Naive thymus-derived CD4-positive, alpha-beta T cell (primary cell): ENCODE measurements around the gene CLDN9. TPM values are rescaled to one million over a fixed set of nuclear protein-coding genes. Genes with fewer than 3 reads are reported as not detected.

Experiments used
- ATAC-seq: fragments of 150-1000 bp; cut with Tn5 transposase; 2 replicates; pipeline ENCODE4 v1.10.0; 2021; ENCODE audit warnings: mild to moderate bottlenecking, moderate library complexity
- CTCF ChIA-PET: fragments of 350-600 bp; sonication (Branson Sonifier 250); formaldehyde crosslinking; loops from one replicate; lab custom pipeline; 2021; ENCODE audit warnings: antibody characterized with exemption; lab: Charles Lee
- POLR2A ChIA-PET: fragments of 350-600 bp; sonication (Branson Sonifier 250); formaldehyde crosslinking; loops from one replicate; lab custom pipeline; 2021; ENCODE audit warnings: antibody characterized with exemption, inconsistent platforms; lab: Charles Lee
- DNase-seq, 9 donors: peaks; one replicate each; pipeline versions ENCODE4 v3.0.0 to v3.0.0-alpha.2; 2020 to 2022; ENCODE audit warnings: mixed read lengths in 1 of 9
- H3K27ac ChIP-seq: one replicate; pipeline ENCODE4 v1.7.0; 2013; ENCODE audit warnings: mild to moderate bottlenecking, low read depth, low read length, moderate library complexity
- H3K27me3 ChIP-seq, 2 donors: one replicate each; pipeline ENCODE4 v1.7.0; 2013; ENCODE audit warnings: low read length in 2 of 2, mild to moderate bottlenecking in 2 of 2, moderate library complexity in 2 of 2; ENCODE audit not compliant: control insufficient read depth in 2 of 2, insufficient read depth in 2 of 2
- H3K36me3 ChIP-seq, 3 experiments: 1 replicate in 2 of 3; 2 replicates in 1 of 3; pipeline ENCODE4 v1.7.0; 2013; ENCODE audit warnings: low read length in 3 of 3, mild to moderate bottlenecking in 3 of 3, moderate library complexity in 1 of 3; ENCODE audit not compliant: insufficient read depth in 3 of 3, control insufficient read depth in 2 of 3
- H3K4me1 ChIP-seq, 2 donors: one replicate each; pipeline ENCODE4 v1.7.0; 2013; ENCODE audit warnings: low read length in 2 of 2, mild to moderate bottlenecking in 2 of 2, moderate library complexity in 1 of 2; ENCODE audit not compliant: control insufficient read depth in 2 of 2, insufficient read depth in 2 of 2
- H3K4me3 ChIP-seq: 2 replicates; pipeline ENCODE4 v1.7.0; 2013; ENCODE audit warnings: mild to moderate bottlenecking, low read length
- H3K9me3 ChIP-seq, 3 experiments: 1 replicate in 2 of 3; 2 replicates in 1 of 3; pipeline ENCODE4 v1.7.0; 2013; ENCODE audit warnings: low read length in 3 of 3; ENCODE audit not compliant: control insufficient read depth in 2 of 3
- H3K27ac Mint-ChIP-seq, 9 donors: one replicate each; pipeline ENCODE4 v1.8.0; 2020 to 2022; ENCODE audit warnings: mixed read lengths in 9 of 9, mild to moderate bottlenecking in 8 of 9, moderate library complexity in 5 of 9, inconsistent platforms in 2 of 9
- H3K27me3 Mint-ChIP-seq, 5 donors: one replicate each; pipeline ENCODE4 v1.8.0; 2021 to 2022; ENCODE audit warnings: mixed read lengths in 5 of 5, mild to moderate bottlenecking in 1 of 5
- H3K36me3 Mint-ChIP-seq, 5 donors: one replicate each; pipeline ENCODE4 v1.8.0; 2020 to 2022; ENCODE audit warnings: mixed read lengths in 5 of 5, mild to moderate bottlenecking in 3 of 5, inconsistent platforms in 1 of 5
- H3K4me1 Mint-ChIP-seq, 7 donors: one replicate each; pipeline ENCODE4 v1.8.0; 2020 to 2022; ENCODE audit warnings: mixed read lengths in 7 of 7, mild to moderate bottlenecking in 3 of 7, inconsistent platforms in 1 of 7
- H3K4me3 Mint-ChIP-seq, 10 donors: one replicate each; pipeline ENCODE4 v1.8.0; 2020 to 2022; ENCODE audit warnings: mild to moderate bottlenecking in 10 of 10, mixed read lengths in 10 of 10, moderate library complexity in 6 of 10, inconsistent platforms in 2 of 10
- H3K9me3 Mint-ChIP-seq, 11 donors: one replicate each; pipeline ENCODE4 v1.8.0; 2020 to 2022; ENCODE audit warnings: mixed read lengths in 11 of 11, mild to moderate bottlenecking in 4 of 11, inconsistent platforms in 1 of 11, moderate library complexity in 1 of 11
- intact Hi-C, 2 donors: fragments of 100-400 bp; cut with micrococcal nuclease; formaldehyde crosslinking; loops; one replicate each; pipeline ENCODE4 v1.15.1; 2023
- polyA plus RNA-seq, 2 donors: library from polyadenylated mRNA; unstranded; fragments of 300-500 nt; fragmentation: Illumina TruSeq; gene quantifications; one replicate each; pipeline ENCODE4 v1.2.3, GENCODE V29; 2021
- total RNA-seq, 6 experiments: library from RNA in 5 of 6; stranded (reverse) in 5 of 6; gene quantifications; 1 replicate in 5 of 6; 2 replicates in 1 of 6; pipeline ENCODE4 v1.2.3 and lab custom pipeline; 2021 to 2026

The CLDN9 gene
- total and polyA plus RNA-seq, 7 experiments from 2014 or later: 0.15 to 0.37 TPM; not detected in 5

GRCh38 chr16:3017794-3018506 is 5.2 kb downstream of the CLDN9 start, which contains the start of gene CLDN6:
Gene CLDN6, minus strand, starts transcription at chr16:3018183. Its CDS starts 2,162 bp downstream, at chr16:3016021.
- no peaks in the 10 kb centered on the region for H3K9me3 ChIP-seq
- POLR2A ChIA-PET: no interaction called here
- ATAC-seq (no peak), DNase-seq (no peak)
- no peaks in the 10 kb centered on the region for H3K27me3 ChIP-seq
- peak within 1 kb of the TSS in 9 of 10 donors; percentile 16 to 92 (median 32) for H3K4me3 Mint-ChIP-seq
- H3K36me3 ChIP-seq: no peaks in the 10 kb centered on the region
- H3K9me3 Mint-ChIP-seq: no peaks in the 10 kb centered on the region
- intact Hi-C loops: no loop called here
- no peak within 1 kb of the TSS for H3K27ac ChIP-seq
- peaks cover 0 to 29% (median 0%) of the 10 kb centered on the region in 5 donors for H3K27me3 Mint-ChIP-seq
- peaks cover 25 to 35% of the 10 kb centered on the region in 2 donors for H3K4me1 ChIP-seq
- H3K36me3 Mint-ChIP-seq: no peaks in the 10 kb centered on the region
- H3K27ac Mint-ChIP-seq: peak within 1 kb of the TSS in 3 of 9 donors; percentile 13 to 55 (median 52)
- H3K4me1 Mint-ChIP-seq: peaks cover 5 to 43% (median 35%) of the 10 kb centered on the region in 7 donors
- H3K4me3 ChIP-seq: no peak within 1 kb of the TSS
- CTCF ChIA-PET: interaction anchor here (0.6 to 3.0 kb wide), 2 partner anchors 11 to 242 kb away, joined by 7 to 17 read pairs; no protein-coding TSS in a partner anchor

DNA sequence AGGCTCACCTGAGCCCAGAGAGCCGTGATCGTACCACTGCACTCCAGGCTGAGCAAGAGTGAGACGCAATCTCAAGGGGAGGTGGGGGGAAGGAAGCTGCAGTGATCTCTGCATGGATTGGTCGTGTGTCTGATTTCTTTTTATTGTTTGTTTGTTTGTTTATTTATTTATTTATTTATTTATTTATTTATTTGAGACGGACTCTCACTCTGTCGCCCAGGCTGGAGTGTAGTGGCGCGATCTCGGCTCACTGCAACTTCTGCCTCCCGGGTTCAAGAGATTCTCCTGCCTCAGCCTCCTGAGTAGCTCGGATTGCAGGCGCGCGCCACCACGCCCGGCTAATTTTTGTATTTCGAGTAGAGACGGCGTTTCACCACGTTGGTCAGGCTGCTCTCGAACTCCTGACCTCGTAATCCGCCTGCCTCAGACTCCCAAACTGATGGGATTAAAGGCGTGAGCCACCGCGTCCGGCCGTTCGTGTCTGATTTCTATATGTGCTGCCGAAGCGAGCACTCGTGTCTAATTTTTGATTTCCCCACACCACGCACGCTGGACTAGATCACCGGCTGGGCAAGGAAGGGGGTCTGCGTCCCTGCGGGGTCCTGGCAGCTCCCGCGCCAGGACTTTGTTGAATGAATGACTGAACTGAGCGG is 7.0 kb downstream of the CLDN9 start:
- H3K36me3 ChIP-seq: no peaks in the 10 kb centered on the region
- peaks cover 0 to 22% (median 0%) of the 10 kb centered on the region in 5 donors for H3K27me3 Mint-ChIP-seq
- DNase-seq: no peak
- H3K27ac ChIP-seq: no peak overlapping the region
- H3K4me1 ChIP-seq: peaks cover 36 to 43% of the 10 kb centered on the region in 2 donors
- peaks cover 12 to 55% (median 46%) of the 10 kb centered on the region in 7 donors for H3K4me1 Mint-ChIP-seq
- H3K27ac Mint-ChIP-seq: peak overlapping the region in 7 of 9 donors; percentile 57 to 92 (median 72)
- ChIA-PET CTCF (interaction anchor here (1.0 to 3.0 kb wide), 5 partner anchors 9 to 72 kb away, joined by 3 to 17 read pairs (median 7); no protein-coding TSS in a partner anchor), POLR2A (interaction anchor here (0.8 to 2.6 kb wide), 8 partner anchors 9 to 115 kb away, joined by 3 to 12 read pairs (median 8); partner anchors contain the start of genes PKMYT1 and ZNF213)
- no peaks in the 10 kb centered on the region for H3K27me3 ChIP-seq
- H3K9me3 Mint-ChIP-seq: no peaks in the 10 kb centered on the region
- H3K36me3 Mint-ChIP-seq: peaks cover 0 to 3% (median 0%) of the 10 kb centered on the region in 5 donors
- no peaks in the 10 kb centered on the region for H3K9me3 ChIP-seq
- peak overlapping the region; percentile 86 to 93 (median 90) for H3K4me3 Mint-ChIP-seq
- intact Hi-C loops: loop anchor here (1.0 to 10.0 kb wide), 9 partner anchors 9 to 1233 kb away; partner anchors contain the start of genes CEMP1 (in 1 of the 2), CLUAP1 (in 1 of the 2), FLYWCH1 (in 1 of the 2) and PDPK1 (in 1 of the 2)
- peak overlapping the region; percentile 58 for H3K4me3 ChIP-seq
- no peak for ATAC-seq

- Mint-ChIP-seq H3K27me3 (peaks cover 0 to 17% (median 0%) of the 10 kb centered on the region in 5 donors), H3K4me1 (peaks cover 12 to 55% (median 46%) of the 10 kb centered on the region in 7 donors), H3K4me3 (peak within 1 kb of the TSS; percentile 86 to 93 (median 91)), H3K9me3 (no peaks in the 10 kb centered on the region), H3K27ac (peak within 1 kb of the TSS; percentile 72 to 98 (median 88)), H3K36me3 (peaks cover 0 to 3% (median 0%) of the 10 kb centered on the region in 5 donors)
- Histone ChIP-seq H3K9me3 (no peaks in the 10 kb centered on the region), H3K27ac (peak within 1 kb of the TSS; percentile 63), H3K4me3 (peak within 1 kb of the TSS; percentile 58), H3K27me3 (no peaks in the 10 kb centered on the region), H3K36me3 (no peaks in the 10 kb centered on the region), H3K4me1 (peaks cover 36 to 43% of the 10 kb centered on the region in 2 donors)
- CTCF ChIA-PET: interaction anchor here (1.0 to 3.0 kb wide), 5 partner anchors 8 to 71 kb away, joined by 3 to 17 read pairs (median 5); no protein-coding TSS in a partner anchor
- intact Hi-C loops: loop anchor here (1.0 to 10.0 kb wide), 9 partner anchors 8 to 1232 kb away; partner anchors contain the start of genes CEMP1 (in 1 of the 2), CLUAP1 (in 1 of the 2), FLYWCH1 (in 1 of the 2) and PDPK1 (in 1 of the 2)
- DNase-seq: peak in 5 of 9 donors; percentile 26 to 80 (median 45)
- POLR2A ChIA-PET: interaction anchor here (1.0 to 2.6 kb wide), 8 partner anchors 9 to 114 kb away, joined by 3 to 12 read pairs (median 8); partner anchors contain the start of genes PKMYT1 and ZNF213
- ATAC-seq: peak; percentile 33
Measured at GRCh38 chr16:3020247-3020603, 7.5 kb downstream of the CLDN9 start, which contains the start of gene TNFRSF12A. Gene TNFRSF12A, plus strand, starts transcription at chr16:3020368. Its CDS starts 30 bp downstream, at chr16:3020398.

DNA sequence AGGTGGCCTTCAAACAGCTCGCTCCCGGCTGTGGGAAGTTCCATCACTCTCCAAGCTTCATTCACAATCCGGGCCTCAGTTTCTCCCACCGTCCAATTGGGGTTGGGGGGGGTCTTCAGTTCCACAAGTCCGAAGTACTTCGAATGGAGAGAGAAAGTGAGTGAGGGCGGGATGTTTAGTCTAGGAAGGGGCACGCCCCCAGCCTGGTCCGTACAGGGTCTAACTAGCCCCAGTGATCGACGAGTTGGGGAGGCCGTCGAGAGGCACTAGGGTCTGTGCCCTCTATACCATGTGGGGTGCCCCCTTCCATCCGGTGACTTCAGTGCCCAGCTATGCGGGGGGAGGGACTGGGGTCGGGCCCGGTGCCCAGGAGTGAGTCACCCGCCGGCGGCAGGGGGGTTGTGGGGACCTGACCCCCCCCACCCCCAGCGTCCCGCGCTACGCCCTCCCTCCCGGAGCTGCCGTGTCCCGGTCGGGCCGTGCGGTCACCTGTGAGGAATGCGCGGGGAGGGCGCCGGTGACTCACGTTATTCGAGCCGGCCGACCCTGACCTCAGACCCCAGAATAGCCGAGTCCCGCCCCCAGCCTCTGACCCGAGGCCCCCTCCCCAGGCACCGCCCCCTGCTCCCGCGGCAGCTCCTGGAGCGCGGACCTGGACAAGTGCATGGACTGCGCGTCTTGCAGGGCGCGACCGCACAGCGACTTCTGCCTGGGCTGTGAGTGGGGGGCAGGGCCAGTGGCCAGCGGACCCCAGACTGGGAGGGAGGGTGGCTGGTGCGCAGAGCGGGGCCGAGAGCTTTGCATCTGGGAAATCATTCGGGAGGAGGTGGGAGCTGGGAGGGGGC is 8.1 kb downstream of the CLDN9 start:
- H3K4me1 Mint-ChIP-seq: peaks cover 12 to 59% (median 46%) of the 10 kb centered on the region in 7 donors
- H3K4me3 Mint-ChIP-seq: peak overlapping the region; percentile 84 to 93 (median 90)
- peak overlapping the region; percentile 72 to 98 (median 88) for H3K27ac Mint-ChIP-seq
- no peak for ATAC-seq
- peak in 2 of 9 donors; percentile 59 to 74 for DNase-seq
- Histone ChIP-seq H3K4me1 (peaks cover 36 to 43% of the 10 kb centered on the region in 2 donors), H3K27ac (peak overlapping the region; percentile 63), H3K9me3 (no peaks in the 10 kb centered on the region), H3K4me3 (peak overlapping the region; percentile 58), H3K36me3 (peaks cover 0 to 4% (median 0%) of the 10 kb centered on the region in 3 experiments), H3K27me3 (no peaks in the 10 kb centered on the region)
- peaks cover 0 to 17% (median 0%) of the 10 kb centered on the region in 5 donors for H3K27me3 Mint-ChIP-seq
- no peaks in the 10 kb centered on the region for H3K9me3 Mint-ChIP-seq
- peaks cover 0 to 3% (median 0%) of the 10 kb centered on the region in 5 donors for H3K36me3 Mint-ChIP-seq
- intact Hi-C loops: loop anchor here (1.0 to 10.0 kb wide), 10 partner anchors 7 to 1231 kb away; partner anchors contain the start of genes CEMP1 (in 1 of the 2), CLUAP1 (in 1 of the 2), FLYWCH1 (in 1 of the 2) and PDPK1 (in 1 of the 2)
- ChIA-PET CTCF (interaction anchor here (1.0 to 3.0 kb wide), 5 partner anchors 8 to 70 kb away, joined by 3 to 17 read pairs (median 5); no protein-coding TSS in a partner anchor), POLR2A (interaction anchor here (1.0 to 2.6 kb wide), 9 partner anchors 8 to 246 kb away, joined by 3 to 12 read pairs (median 8); partner anchors contain the start of genes PKMYT1 and ZNF213)

DNA sequence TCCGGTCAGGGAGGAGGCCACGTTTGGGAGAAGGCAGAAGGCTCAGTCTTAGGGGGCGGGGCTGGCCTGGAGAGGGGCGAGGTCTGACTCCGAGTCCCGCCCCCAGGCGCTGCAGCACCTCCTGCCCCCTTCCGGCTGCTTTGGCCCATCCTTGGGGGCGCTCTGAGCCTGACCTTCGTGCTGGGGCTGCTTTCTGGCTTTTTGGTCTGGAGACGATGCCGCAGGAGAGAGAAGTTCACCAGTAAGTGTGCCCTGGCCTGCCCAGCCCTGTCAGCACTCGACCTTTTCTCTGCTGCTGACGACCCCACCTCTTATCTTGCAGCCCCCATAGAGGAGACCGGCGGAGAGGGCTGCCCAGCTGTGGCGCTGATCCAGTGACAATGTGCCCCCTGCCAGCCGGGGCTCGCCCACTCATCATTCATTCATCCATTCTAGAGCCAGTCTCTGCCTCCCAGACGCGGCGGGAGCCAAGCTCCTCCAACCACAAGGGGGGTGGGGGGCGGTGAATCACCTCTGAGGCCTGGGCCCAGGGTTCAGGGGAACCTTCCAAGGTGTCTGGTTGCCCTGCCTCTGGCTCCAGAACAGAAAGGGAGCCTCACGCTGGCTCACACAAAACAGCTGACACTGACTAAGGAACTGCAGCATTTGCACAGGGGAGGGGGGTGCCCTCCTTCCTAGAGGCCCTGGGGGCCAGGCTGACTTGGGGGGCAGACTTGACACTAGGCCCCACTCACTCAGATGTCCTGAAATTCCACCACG is 8.9 kb downstream of the CLDN9 start:
- H3K27ac ChIP-seq: peak overlapping the region; percentile 63
- H3K4me1 Mint-ChIP-seq: peaks cover 12 to 63% (median 44%) of the 10 kb centered on the region in 7 donors

More for the DNA sequence above, 8.9 kb downstream of the CLDN9 start:
- Mint-ChIP-seq H3K27ac (peak overlapping the region; percentile 78 to 98 (median 88)), H3K27me3 (peaks cover 0 to 15% (median 0%) of the 10 kb centered on the region in 5 donors), H3K36me3 (peaks cover 0 to 8% (median 3%) of the 10 kb centered on the region in 5 donors), H3K9me3 (no peaks in the 10 kb centered on the region), H3K4me3 (peak overlapping the region; percentile 84 to 93 (median 90))
- H3K4me3 ChIP-seq: peak overlapping the region; percentile 58
- ATAC-seq: peak; percentile 29
- ChIA-PET CTCF (interaction anchor here (0.7 to 3.3 kb wide), 4 partner anchors 14 to 251 kb away, joined by 3 to 11 read pairs (median 4); partner anchors contain the start of gene ZNF213), POLR2A (interaction anchor here (1.1 to 2.9 kb wide), 8 partner anchors 7 to 245 kb away, joined by 4 to 12 read pairs (median 9); partner anchors contain the start of gene ZNF213)
- H3K9me3 ChIP-seq: no peaks in the 10 kb centered on the region
- peaks cover 36 to 43% of the 10 kb centered on the region in 2 donors for H3K4me1 ChIP-seq
- no peaks in the 10 kb centered on the region for H3K27me3 ChIP-seq
- peak; percentile 42 to 79 (median 63) for DNase-seq
- intact Hi-C loops: loop anchor here (1.0 to 10.0 kb wide), 10 partner anchors 17 to 1231 kb away; partner anchors contain the start of genes CEMP1 (in 1 of the 2), CLUAP1 (in 1 of the 2), FLYWCH1 (in 1 of the 2) and FLYWCH2 (in 1 of the 2)
- H3K36me3 ChIP-seq: peaks cover 0 to 12% (median 0%) of the 10 kb centered on the region in 3 experiments
